Caco-2 (cell line): ENCODE measurements around the gene RYR1. TPM values are rescaled to one million over a fixed set of nuclear protein-coding genes. Genes with fewer than 3 reads are reported as not detected.
"Not testable (repeated sequence)": the region's sequence is repeated elsewhere in the genome, so short reads cannot be mapped to it uniquely, and the experiment has no call there.

Source experiments
- BruUV-seq: library from RNA; stranded (reverse); fragments of 400-500 nt; replicated peaks from 2 replicates; lab custom pipeline; 2021; lab: Mats Ljungman, UMichigan
- CTCF ChIA-PET: fragments of 300-600 bp; sonication (Branson Sonifier 250); formaldehyde crosslinking; loops from one replicate; lab custom pipeline; 2022; ENCODE audit warnings: antibody characterized with exemption; lab: Charles Lee
- POLR2A ChIA-PET: fragments of 300-600 bp; sonication (Branson Sonifier 250); formaldehyde crosslinking; loops from one replicate; lab custom pipeline; 2022; ENCODE audit warnings: antibody characterized with exemption; lab: Charles Lee
- DNase-seq, 2 experiments: peaks; one replicate each; pipeline versions ENCODE4 v3.0.0 to v3.0.0-alpha.2; 2020 to 2022
- H3K27me3 ChIP-seq: replicated peaks from 2 replicates; pipeline ENCODE4 v1.6.0; 2011; ENCODE audit warnings: low read length; ENCODE audit not compliant: control insufficient read depth, insufficient read depth
- H3K36me3 ChIP-seq: 2 replicates; pipeline ENCODE4 v1.5.1; 2011; ENCODE audit warnings: low read length; ENCODE audit not compliant: control insufficient read depth, insufficient read depth
- H3K4me1 ChIP-seq: fragments of 250-450 bp; sonication (Bioruptor Pico); 2 replicates; pipeline ENCODE4 v1.5.1; 2020; ENCODE audit warnings: mild to moderate bottlenecking
- H3K4me3 ChIP-seq: 2 replicates; pipeline ENCODE4 v1.5.1; 2011; ENCODE audit warnings: low read depth, mild to moderate bottlenecking, control low read depth, low read length
- H3K9me3 ChIP-seq: fragments of 250-450 bp; sonication (Bioruptor Pico); 2 replicates; pipeline ENCODE4 v1.5.1; 2020; ENCODE audit warnings: mild to moderate bottlenecking, moderate library complexity
- H3K27ac Mint-ChIP-seq: one replicate; pipeline ENCODE4 v1.8.0; 2022; ENCODE audit warnings: mixed read lengths; ENCODE audit not compliant: unreplicated experiment
- H3K27me3 Mint-ChIP-seq: one replicate; pipeline ENCODE4 v1.8.0; 2022; ENCODE audit warnings: mixed read lengths; ENCODE audit not compliant: insufficient read depth, unreplicated experiment
- H3K36me3 Mint-ChIP-seq: one replicate; pipeline ENCODE4 v1.8.0; 2022; ENCODE audit warnings: mild to moderate bottlenecking, mixed read lengths; ENCODE audit not compliant: insufficient read depth, unreplicated experiment
- H3K4me1 Mint-ChIP-seq: one replicate; pipeline ENCODE4 v1.8.0; 2022; ENCODE audit warnings: low read depth, mixed read lengths; ENCODE audit not compliant: unreplicated experiment
- H3K4me3 Mint-ChIP-seq: one replicate; pipeline ENCODE4 v1.8.0; 2022; ENCODE audit warnings: mild to moderate bottlenecking, moderate library complexity, mixed read lengths; ENCODE audit not compliant: unreplicated experiment
- H3K9me3 Mint-ChIP-seq: one replicate; pipeline ENCODE4 v1.8.0; 2022; ENCODE audit warnings: mixed read lengths; ENCODE audit not compliant: unreplicated experiment
- CTCF ChIP-seq, 2 experiments: fragments of 200-600 bp in 1 of 2; IDR thresholded peaks; 1 replicate in 1 of 2; 2 replicates in 1 of 2; pipeline versions ENCODE4 v1.5.1 to v1.8.0; 2011 to 2022; ENCODE audit warnings: antibody characterized with exemption in 1 of 2, control low read depth in 1 of 2, inconsistent platforms in 1 of 2, low read depth in 1 of 2, low read length in 1 of 2, mild to moderate bottlenecking in 1 of 2, moderate library complexity in 1 of 2; ENCODE audit not compliant: insufficient read depth in 1 of 2, severe bottlenecking in 1 of 2, unreplicated experiment in 1 of 2
- intact Hi-C: fragments of 100-400 bp; cut with micrococcal nuclease; formaldehyde crosslinking; loops from one replicate; pipeline ENCODE4 v1.10.0; 2022; ENCODE audit not compliant: unreplicated experiment
- total RNA-seq: library from RNA; stranded (reverse); gene quantifications from 2 replicates; pipeline ENCODE4 v1.2.3, GENCODE V29; 2022

The RYR1 gene
- total RNA-seq, 1 experiment from 2014 or later, result 5.6 TPM

GRCh38 chr19:38597075-38597474 lies 163.6 kb downstream of the RYR1 start:
- H3K4me1 ChIP-seq, result no peaks in the 10 kb centered on the region
- Mint-ChIP-seq H3K9me3 (no peaks in the 10 kb centered on the region), H3K36me3 (peaks cover 5% of the 10 kb centered on the region), H3K4me1 (peaks cover 7% of the 10 kb centered on the region), H3K27me3 (no peaks in the 10 kb centered on the region), H3K27ac (no peak overlapping the region), H3K4me3 (peak overlapping the region; percentile 85)
- intact Hi-C loops, result loop anchor here (2.0 kb wide), 1 partner anchor 22 kb away; the partner anchor contains the start of gene EIF3K
- POLR2A ChIA-PET, result no interaction called here
- H3K27me3 ChIP-seq, result no peaks in the 10 kb centered on the region
- H3K9me3 ChIP-seq, result no peaks in the 10 kb centered on the region
- BruUV-seq, result no TSS peak
- CTCF ChIA-PET, result interaction anchor here (0.9 to 2.1 kb wide), 2 partner anchors 38 to 194 kb away, joined by 5 to 6 read pairs; partner anchors contain the start of gene FAM98C
- TF ChIP-seq CTCF (IDR thresholded peaks at IDR 0.05; ENCODE audit: insufficient read depth in 1 of 2, low read depth in 1 of 2, low read length in 1 of 2, severe bottlenecking in 1 of 2, unreplicated experiment in 1 of 2), result no peak
- H3K4me3 ChIP-seq, result no peak overlapping the region
- DNase-seq, result no peak
- no peaks in the 10 kb centered on the region for H3K36me3 ChIP-seq

- Mint-ChIP-seq H3K9me3 (no peaks in the 10 kb centered on the region), H3K27me3 (no peaks in the 10 kb centered on the region), H3K4me1 (peaks cover 7% of the 10 kb centered on the region), H3K36me3 (peaks cover 5% of the 10 kb centered on the region), H3K27ac (no peak overlapping the region), H3K4me3 (no peak overlapping the region)
- ChIA-PET POLR2A (no interaction called here), CTCF (no interaction called here)
- no TSS peak for BruUV-seq
- intact Hi-C loops, result no loop called here
- Histone ChIP-seq H3K4me3 (no peak overlapping the region), H3K36me3 (no peaks in the 10 kb centered on the region), H3K9me3 (no peaks in the 10 kb centered on the region), H3K4me1 (no peaks in the 10 kb centered on the region), H3K27me3 (no peaks in the 10 kb centered on the region)
- no peak for DNase-seq
- TF ChIP-seq CTCF (IDR thresholded peaks at IDR 0.05; ENCODE audit: insufficient read depth in 1 of 2, low read depth in 1 of 2, low read length in 1 of 2, severe bottlenecking in 1 of 2, unreplicated experiment in 1 of 2), result no peak
Measured at GRCh38 chr19:38599722-38600121, 166.2 kb downstream of the RYR1 start.

- H3K4me3 Mint-ChIP-seq, H3K4me1 ChIP-seq, BruUV-seq, H3K4me1 Mint-ChIP-seq, H3K9me3 ChIP-seq, H3K36me3 ChIP-seq, POLR2A ChIA-PET, intact Hi-C loops, H3K27me3 ChIP-seq, DNase-seq, H3K27ac Mint-ChIP-seq, H3K36me3 Mint-ChIP-seq, H3K4me3 ChIP-seq, CTCF ChIA-PET, H3K9me3 Mint-ChIP-seq, H3K27me3 Mint-ChIP-seq: not testable (repeated sequence)
Measured at GRCh38 chr19:38602856-38603255, 169.4 kb downstream of the RYR1 start.

DNA sequence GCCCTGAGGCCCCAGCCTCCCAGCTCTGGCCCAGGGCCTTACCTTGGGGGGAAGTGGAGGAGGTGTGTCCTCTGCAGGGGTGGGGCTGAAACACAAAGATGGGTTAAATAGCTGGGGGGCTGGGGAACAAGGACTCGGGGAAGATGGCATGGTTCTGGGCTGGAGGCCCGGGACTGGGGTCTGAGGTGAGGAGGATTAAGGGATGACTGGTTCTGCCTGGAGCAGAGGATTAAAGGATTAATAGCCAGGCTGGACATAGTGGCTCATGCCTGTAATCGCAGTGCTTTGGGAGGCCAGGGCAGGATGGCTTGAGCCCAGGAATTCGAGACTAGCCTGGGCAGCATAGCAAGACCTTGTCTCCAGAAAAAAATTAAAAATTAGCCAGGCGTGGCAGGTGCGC lies 172.6 kb downstream of the RYR1 start:
- ChIA-PET POLR2A (no interaction called here), CTCF (no interaction called here)
- H3K36me3 Mint-ChIP-seq, result no peaks in the 10 kb centered on the region
- H3K9me3 ChIP-seq, result no peaks in the 10 kb centered on the region
- H3K9me3 Mint-ChIP-seq, result no peaks in the 10 kb centered on the region
- H3K27me3 Mint-ChIP-seq, result no peaks in the 10 kb centered on the region
- H3K4me1 Mint-ChIP-seq, result no peaks in the 10 kb centered on the region
- no peaks in the 10 kb centered on the region for H3K4me1 ChIP-seq
- no TSS peak for BruUV-seq
- no peaks in the 10 kb centered on the region for H3K36me3 ChIP-seq
- H3K27me3 ChIP-seq, result no peaks in the 10 kb centered on the region
- no peak overlapping the region for H3K4me3 ChIP-seq
- no peak overlapping the region for H3K27ac Mint-ChIP-seq
- H3K4me3 Mint-ChIP-seq, result no peak overlapping the region
- intact Hi-C loops, result no loop called here
- no peak for TF ChIP-seq CTCF (IDR thresholded peaks at IDR 0.05; ENCODE audit: insufficient read depth in 1 of 2, low read depth in 1 of 2, low read length in 1 of 2, severe bottlenecking in 1 of 2, unreplicated experiment in 1 of 2)
- DNase-seq, result no peak
